Muscle layer of colon (tissue), 2 donors: ENCODE data around the gene NFYA.
"Not testable (repeated sequence)": the region's sequence is repeated elsewhere in the genome, so short reads cannot be mapped to it uniquely, and the experiment has no call there.

Experiments
- H3K27ac ChIP-seq: one replicate; pipeline ENCODE4 v1.7.0; 2013; ENCODE audit warnings: low read depth, mild to moderate bottlenecking, low read length, moderate library complexity
- H3K27me3 ChIP-seq, 2 donors: one replicate each; pipeline ENCODE4 v1.7.0; 2013; ENCODE audit warnings: low read length in 2 of 2, mild to moderate bottlenecking in 2 of 2; ENCODE audit not compliant: insufficient read depth in 2 of 2, control insufficient read depth in 1 of 2
- H3K36me3 ChIP-seq: one replicate; pipeline ENCODE4 v1.7.0; 2013; ENCODE audit warnings: mild to moderate bottlenecking, low read length; ENCODE audit not compliant: insufficient read depth
- H3K4me1 ChIP-seq: one replicate; pipeline ENCODE4 v1.7.0; 2013; ENCODE audit warnings: mild to moderate bottlenecking, low read length; ENCODE audit not compliant: insufficient read depth
- H3K4me3 ChIP-seq, 2 donors: one replicate each; pipeline ENCODE4 v1.7.0; 2013; ENCODE audit warnings: low read length in 2 of 2, low read depth in 1 of 2, mild to moderate bottlenecking in 1 of 2, moderate library complexity in 1 of 2
- H3K9ac ChIP-seq: one replicate; pipeline ENCODE4 v1.7.0; 2013; ENCODE audit warnings: low read length
- H3K9me3 ChIP-seq: one replicate; pipeline ENCODE4 v1.7.0; 2013; ENCODE audit warnings: mild to moderate bottlenecking, low read length
- donor health status: abdominal sarcoma.
- donor health status: Adenocarcinoma of cecum.

Gene NFYA

DNA sequence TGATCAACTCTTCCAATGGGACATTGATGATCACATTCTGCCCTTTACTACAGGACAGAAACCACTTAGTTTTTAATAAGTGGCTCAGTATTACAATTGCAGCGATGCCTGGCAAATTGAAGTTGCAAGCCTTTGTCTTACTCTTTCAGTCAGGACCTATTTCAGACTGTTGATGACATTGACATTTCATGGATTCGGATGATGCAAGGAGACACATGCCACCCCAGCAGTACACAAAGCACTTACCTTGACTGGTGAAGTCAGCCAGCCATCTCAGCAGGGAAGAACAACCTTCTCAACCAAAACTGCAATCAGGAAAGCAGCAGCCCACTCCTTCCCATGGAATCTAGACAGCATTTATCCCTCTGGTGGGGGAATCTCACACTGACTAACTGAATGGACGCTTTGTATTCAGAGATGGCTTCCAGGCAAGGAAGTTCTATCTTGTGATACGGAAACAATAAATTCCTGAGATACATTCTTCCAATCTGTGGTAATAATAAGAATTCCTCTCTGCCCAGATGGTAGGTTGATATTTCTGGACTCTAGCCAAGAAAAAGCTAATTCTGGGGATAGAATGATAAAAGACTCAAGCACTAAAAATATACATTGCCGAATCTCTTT lies 24.8 kb downstream of the NFYA start:
- H3K27me3 ChIP-seq = no peaks in the 10 kb centered on the region
- H3K36me3 ChIP-seq = peaks cover 78% of the 10 kb centered on the region
- no peak overlapping the region for H3K9ac ChIP-seq
- H3K4me3 ChIP-seq = no peak overlapping the region
- no peak overlapping the region for H3K27ac ChIP-seq
- no peaks in the 10 kb centered on the region for H3K4me1 ChIP-seq
- no peaks in the 10 kb centered on the region for H3K9me3 ChIP-seq

DNA sequence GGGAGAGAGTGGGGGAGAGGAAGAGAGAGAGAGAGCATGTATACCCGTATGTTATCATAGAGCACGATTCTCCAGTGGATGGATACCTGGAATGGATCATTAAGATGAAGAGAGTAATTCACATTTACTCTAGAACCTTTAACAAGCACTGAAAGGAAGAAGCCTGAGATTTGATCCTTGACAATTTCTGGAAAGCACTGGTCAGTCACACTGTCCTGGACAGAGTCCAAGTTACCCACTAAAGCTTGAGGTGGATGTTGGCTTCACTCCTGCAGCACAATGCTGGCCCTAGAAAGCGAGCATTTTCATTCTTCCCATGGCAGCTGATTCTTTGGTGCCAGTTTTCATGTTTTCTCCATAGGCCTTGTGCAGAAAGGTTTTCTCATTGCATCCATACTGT lies 25.6 kb downstream of the NFYA start:
- Histone ChIP-seq H3K4me3 (no peak overlapping the region), H3K9me3 (no peaks in the 10 kb centered on the region), H3K9ac (no peak overlapping the region), H3K27ac (no peak overlapping the region), H3K4me1 (no peaks in the 10 kb centered on the region), H3K27me3 (no peaks in the 10 kb centered on the region), H3K36me3 (peaks cover 71% of the 10 kb centered on the region)

DNA sequence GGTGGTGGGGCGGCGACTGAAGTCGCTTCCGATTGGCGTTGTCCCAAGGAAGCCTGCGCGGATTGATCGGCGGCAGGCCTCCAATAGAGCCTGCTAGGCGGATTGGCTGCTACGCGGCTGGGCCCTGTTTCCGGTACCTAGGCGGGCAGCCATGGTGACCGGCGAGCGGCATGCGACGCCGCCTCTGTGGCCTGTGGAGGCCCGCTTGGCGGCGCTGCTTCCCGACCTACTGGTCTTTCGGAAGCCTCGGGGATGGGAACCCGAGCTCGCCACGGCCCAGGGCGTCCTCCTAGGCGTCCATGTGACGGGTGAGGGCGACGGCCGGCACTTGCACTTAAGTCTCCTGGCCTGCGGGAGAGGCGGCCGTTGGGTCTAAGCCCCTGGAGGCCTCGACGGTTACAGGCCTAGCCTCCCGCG lies 28.1 kb downstream of the NFYA start:
- no peaks in the 10 kb centered on the region for H3K9me3 ChIP-seq
- H3K4me1 ChIP-seq = no peaks in the 10 kb centered on the region
- H3K4me3 ChIP-seq = no peak overlapping the region
- no peak overlapping the region for H3K27ac ChIP-seq
- H3K36me3 ChIP-seq = peaks cover 49% of the 10 kb centered on the region
- H3K9ac ChIP-seq = no peak overlapping the region
- no peaks in the 10 kb centered on the region for H3K27me3 ChIP-seq

DNA sequence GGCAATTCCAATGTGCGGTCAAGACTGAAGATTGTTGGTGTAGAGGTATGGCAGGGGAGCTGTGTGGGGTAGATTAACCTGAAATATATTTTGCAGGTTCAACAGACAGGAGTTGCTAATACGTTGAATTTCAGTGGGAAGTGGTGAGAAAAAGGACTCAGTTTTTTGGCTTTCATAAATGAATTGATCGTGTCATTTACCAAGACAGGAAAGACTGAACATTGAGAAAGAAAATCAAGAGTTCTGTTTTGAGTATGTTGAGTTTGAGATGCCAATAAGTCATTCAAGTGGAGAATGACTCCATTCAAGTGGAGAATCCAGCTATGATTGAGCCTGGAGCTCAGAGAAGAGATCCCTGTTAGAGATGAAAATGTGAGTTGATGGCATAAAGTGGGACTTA lies 31.1 kb downstream of the NFYA start:
- Histone ChIP-seq H3K4me1 (no peaks in the 10 kb centered on the region), H3K9ac (no peak overlapping the region), H3K9me3 (no peaks in the 10 kb centered on the region), H3K36me3 (peaks cover 21% of the 10 kb centered on the region), H3K4me3 (no peak overlapping the region), H3K27ac (no peak overlapping the region), H3K27me3 (no peaks in the 10 kb centered on the region)

DNA sequence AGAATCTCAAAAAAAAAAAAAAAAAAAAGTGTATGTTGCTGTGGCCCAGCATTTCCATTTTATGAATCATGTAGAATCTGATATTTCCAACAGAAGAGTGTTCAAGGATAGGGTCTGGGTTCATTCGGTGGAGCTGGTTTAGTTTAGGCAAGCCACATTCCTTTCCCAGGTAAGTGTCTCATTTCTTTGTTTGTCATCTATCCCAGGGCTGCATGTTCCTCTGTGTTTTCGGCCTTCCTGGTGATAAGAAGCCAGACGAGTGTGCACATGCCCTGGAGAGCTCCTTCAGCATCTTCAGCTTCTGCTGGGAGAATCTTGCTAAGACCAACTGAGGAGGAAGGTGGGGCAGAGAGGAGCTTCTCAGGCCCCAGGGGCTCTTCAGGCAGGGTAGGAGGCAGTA lies 38.2 kb downstream of the NFYA start:
- Histone ChIP-seq H3K4me1 (no peaks in the 10 kb centered on the region), H3K4me3 (no peak overlapping the region), H3K9ac (no peak overlapping the region), H3K9me3 (no peaks in the 10 kb centered on the region), H3K36me3 (no peaks in the 10 kb centered on the region), H3K27ac (no peak overlapping the region), H3K27me3 (no peaks in the 10 kb centered on the region)

DNA sequence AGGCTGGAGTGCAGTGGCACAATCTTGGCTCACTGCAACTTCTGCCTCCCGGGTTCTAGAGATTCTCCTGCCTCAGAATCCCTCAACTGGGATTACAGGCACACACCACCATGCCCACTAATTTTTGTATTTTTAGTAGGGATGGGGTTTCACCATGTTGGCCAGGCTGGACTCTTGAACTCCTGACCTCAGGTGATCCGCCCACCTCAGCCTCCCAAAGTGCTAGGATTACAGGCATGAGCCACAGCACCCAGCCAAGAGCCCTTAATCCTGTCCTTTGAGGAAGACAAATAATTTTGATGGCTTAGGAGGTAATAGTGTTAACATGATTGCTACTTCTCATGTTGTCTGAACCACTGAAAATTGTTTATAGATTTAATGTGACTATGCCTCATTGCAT lies 42.3 kb downstream of the NFYA start:
- H3K27me3 ChIP-seq, H3K4me3 ChIP-seq, H3K36me3 ChIP-seq, H3K9ac ChIP-seq, H3K4me1 ChIP-seq, H3K9me3 ChIP-seq, H3K27ac ChIP-seq: not testable (repeated sequence)

DNA sequence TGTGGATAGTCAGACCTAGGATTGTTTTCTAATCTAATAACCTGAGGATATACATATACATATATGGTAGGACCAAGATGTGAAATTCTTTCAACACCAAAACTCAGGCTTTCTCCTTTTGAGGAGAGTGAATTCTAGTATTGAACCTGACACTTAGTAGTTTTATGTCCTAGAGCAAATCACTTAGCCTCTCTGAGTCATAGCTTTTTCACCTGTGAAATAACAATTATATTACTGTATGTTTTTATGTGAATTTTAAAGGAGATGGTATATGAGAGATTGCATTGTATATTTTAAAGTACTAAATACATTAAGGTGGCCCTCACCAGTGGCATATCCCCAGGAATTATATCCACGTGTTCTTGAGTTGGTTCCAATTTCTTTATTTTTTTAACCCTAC lies 46.7 kb downstream of the NFYA start:
- Histone ChIP-seq H3K36me3 (no peaks in the 10 kb centered on the region), H3K4me3 (no peak overlapping the region), H3K27me3 (no peaks in the 10 kb centered on the region), H3K9ac (no peak overlapping the region), H3K9me3 (no peaks in the 10 kb centered on the region), H3K4me1 (no peaks in the 10 kb centered on the region), H3K27ac (no peak overlapping the region)

DNA sequence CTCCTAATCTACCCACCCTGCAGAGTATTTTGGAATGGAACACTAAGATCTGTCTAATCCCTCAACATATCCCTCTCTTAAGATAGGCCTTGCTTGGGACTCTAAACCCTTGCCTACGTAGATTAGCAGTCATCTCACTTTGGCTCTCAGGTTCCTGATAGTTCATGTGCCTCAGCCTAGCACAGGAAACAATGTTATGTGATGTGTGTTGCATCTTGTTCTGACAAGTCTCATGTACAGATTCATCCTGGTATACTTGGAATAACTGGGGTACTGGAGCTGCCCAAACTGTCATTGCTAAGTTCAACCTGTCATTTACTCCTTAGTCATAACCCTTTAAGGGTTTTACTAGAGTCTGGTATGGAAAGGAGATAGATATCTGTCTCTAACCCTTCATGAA lies 47.3 kb downstream of the NFYA start:
- Histone ChIP-seq H3K4me3 (no peak overlapping the region), H3K27me3 (no peaks in the 10 kb centered on the region), H3K9ac (no peak overlapping the region), H3K36me3 (no peaks in the 10 kb centered on the region), H3K27ac (no peak overlapping the region), H3K9me3 (no peaks in the 10 kb centered on the region), H3K4me1 (no peaks in the 10 kb centered on the region)

DNA sequence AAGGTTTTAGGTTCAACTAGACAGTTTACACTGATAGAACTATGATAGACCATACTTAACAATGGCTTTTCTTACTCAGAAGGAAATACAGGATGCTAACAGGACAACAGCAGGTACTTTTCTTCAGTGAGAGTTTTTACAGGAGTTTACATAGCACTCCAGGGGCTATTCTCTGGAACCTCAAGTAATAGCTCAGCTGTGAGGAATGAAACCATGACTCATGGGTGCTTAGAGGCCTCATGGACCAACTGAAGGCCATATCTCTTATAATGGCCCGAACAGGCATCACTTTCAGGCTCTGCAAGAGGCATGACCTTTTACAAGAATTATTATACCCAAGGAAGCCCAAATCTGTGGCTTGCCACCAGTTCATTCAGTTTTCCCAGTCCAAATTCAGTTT lies 49.6 kb downstream of the NFYA start:
- H3K9me3 ChIP-seq = no peaks in the 10 kb centered on the region
- no peak overlapping the region for H3K4me3 ChIP-seq
- H3K36me3 ChIP-seq = no peaks in the 10 kb centered on the region
- H3K27me3 ChIP-seq = no peaks in the 10 kb centered on the region
- H3K27ac ChIP-seq = no peak overlapping the region
- H3K9ac ChIP-seq = no peak overlapping the region
- H3K4me1 ChIP-seq = no peaks in the 10 kb centered on the region

DNA sequence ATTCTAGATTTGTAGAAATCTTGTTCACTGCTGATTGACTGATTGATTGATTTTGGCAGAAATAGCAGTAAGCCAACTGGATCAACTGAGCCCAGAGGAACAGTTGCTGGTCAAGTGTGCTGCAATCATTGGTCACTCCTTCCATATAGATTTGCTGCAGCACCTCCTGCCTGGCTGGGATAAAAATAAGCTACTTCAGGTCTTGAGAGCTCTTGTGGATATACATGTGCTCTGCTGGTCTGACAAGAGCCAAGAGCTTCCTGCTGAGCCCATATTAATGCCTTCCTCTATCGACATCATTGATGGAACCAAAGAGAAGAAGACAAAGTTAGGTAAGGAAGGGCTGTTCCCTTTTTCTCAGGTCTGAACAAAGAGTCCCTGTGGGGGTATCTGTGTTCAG lies 50.1 kb downstream of the NFYA start:
- no peak overlapping the region for H3K9ac ChIP-seq
- no peaks in the 10 kb centered on the region for H3K36me3 ChIP-seq
- H3K4me1 ChIP-seq = no peaks in the 10 kb centered on the region
- no peaks in the 10 kb centered on the region for H3K9me3 ChIP-seq
- H3K27me3 ChIP-seq = no peaks in the 10 kb centered on the region
- no peak overlapping the region for H3K27ac ChIP-seq
- no peak overlapping the region for H3K4me3 ChIP-seq

DNA sequence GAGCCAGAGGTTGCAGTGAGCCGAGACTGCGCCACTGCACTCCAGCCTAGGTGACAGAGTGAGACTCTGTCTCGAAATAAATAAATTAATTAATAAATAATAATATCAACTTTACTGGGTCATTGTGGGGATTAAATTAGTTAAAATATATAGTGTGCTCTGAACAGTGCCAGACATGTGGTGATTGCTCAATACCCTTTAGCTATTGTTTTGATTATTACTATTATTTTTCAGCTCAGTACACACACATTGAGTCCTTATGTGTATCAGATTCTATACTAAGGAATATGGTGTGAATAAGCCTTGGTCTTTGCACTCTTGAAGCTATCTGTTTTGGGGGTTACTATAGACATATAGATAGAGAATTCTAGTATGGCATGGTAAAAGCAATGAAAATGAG lies 52.5 kb downstream of the NFYA start:
- Histone ChIP-seq H3K9me3 (no peaks in the 10 kb centered on the region), H3K27ac (no peak overlapping the region), H3K27me3 (no peaks in the 10 kb centered on the region), H3K36me3 (no peaks in the 10 kb centered on the region), H3K4me1 (no peaks in the 10 kb centered on the region), H3K4me3 (no peak overlapping the region), H3K9ac (no peak overlapping the region)

DNA sequence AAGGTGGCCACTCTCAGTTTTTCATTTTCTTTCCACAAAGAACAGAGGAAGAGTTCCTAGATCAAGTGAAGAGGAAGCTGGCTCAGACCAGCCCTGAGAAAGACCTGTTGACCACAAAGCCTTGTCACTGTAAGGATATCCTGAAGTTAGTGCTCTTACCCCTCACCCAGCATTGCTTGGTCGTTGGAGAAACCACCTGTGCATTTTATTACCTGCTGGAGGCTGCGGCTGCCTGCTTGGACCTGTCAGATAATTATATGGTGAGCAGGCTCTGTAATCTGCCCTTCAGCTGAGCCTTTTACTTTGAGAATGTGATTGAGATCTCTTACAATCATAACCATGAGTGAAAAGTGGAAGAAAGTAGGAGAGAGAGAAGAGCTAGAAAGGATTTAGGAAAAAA lies 59.5 kb downstream of the NFYA start:
- H3K4me3 ChIP-seq = no peak overlapping the region

More for the DNA sequence above, 59.5 kb downstream of the NFYA start:
- H3K36me3 ChIP-seq = no peaks in the 10 kb centered on the region
- H3K4me1 ChIP-seq = no peaks in the 10 kb centered on the region
- H3K9ac ChIP-seq = no peak overlapping the region
- H3K27me3 ChIP-seq = no peaks in the 10 kb centered on the region
- H3K9me3 ChIP-seq = no peaks in the 10 kb centered on the region
- no peak overlapping the region for H3K27ac ChIP-seq
